HG03196 (cell line): ENCODE results near the gene TSGA10IP.

Source experiments
- ATAC-seq: cut with Tn5 transposase; IDR thresholded peaks from one replicate; pipeline ENCODE4 v1.9.1; 2021; ENCODE audit not compliant: unreplicated experiment

Gene TSGA10IP

GRCh38 chr11:65917434-65918210 is 27.7 kb upstream of the TSGA10IP start:
- ATAC-seq: no peak

GRCh38 chr11:65918211-65919140 is 26.8 kb upstream of the TSGA10IP start, which contains the start of gene C11orf68:
TSS of gene C11orf68 (minus strand) at chr11:65919062. CDS start at chr11:65919031, 31 bp downstream.
- ATAC-seq: peak; percentile 50

GRCh38 chr11:65919141-65919572 is 26.1 kb upstream of the TSGA10IP start, which contains the start of gene DRAP1:
TSS of gene DRAP1 (plus strand) at chr11:65919426. CDS start at chr11:65919502, 76 bp downstream.
- ATAC-seq: peak; percentile 73

GRCh38 chr11:65919573-65920371 is 25.5 kb upstream of the TSGA10IP start:
- peak; percentile 28 for ATAC-seq

GRCh38 chr11:65920372-65920802 is 24.9 kb upstream of the TSGA10IP start:
- no peak for ATAC-seq

GRCh38 chr11:65921033-65921555 is 24.2 kb upstream of the TSGA10IP start:
- ATAC-seq: no peak

GRCh38 chr11:65921876-65922275 is 23.4 kb upstream of the TSGA10IP start:
- no peak for ATAC-seq

GRCh38 chr11:65922565-65922964 is 22.7 kb upstream of the TSGA10IP start:
- ATAC-seq: no peak

GRCh38 chr11:65925397-65925796 is 19.9 kb upstream of the TSGA10IP start:
- ATAC-seq: no peak

GRCh38 chr11:65927904-65928397 is 17.3 kb upstream of the TSGA10IP start:
- peak; percentile 56 for ATAC-seq

- ATAC-seq: no peak
These were observed 16.6 kb upstream of the TSGA10IP start for GRCh38 chr11:65928667-65929066.

- no peak for ATAC-seq
These were observed 13.3 kb upstream of the TSGA10IP start for GRCh38 chr11:65931773-65932557.

GRCh38 chr11:65932558-65932919 is 12.7 kb upstream of the TSGA10IP start:
- no peak for ATAC-seq

GRCh38 chr11:65934014-65934413 is 11.3 kb upstream of the TSGA10IP start:
- no peak for ATAC-seq

- no peak for ATAC-seq
These were observed 7.5 kb upstream of the TSGA10IP start for GRCh38 chr11:65937766-65938165.

GRCh38 chr11:65941720-65942310 is 3.5 kb upstream of the TSGA10IP start:
- no peak for ATAC-seq

GRCh38 chr11:65942531-65942930 is 2.7 kb upstream of the TSGA10IP start:
- ATAC-seq: no peak

GRCh38 chr11:65944191-65944590 is 1.1 kb upstream of the TSGA10IP start:
- ATAC-seq: no peak

GRCh38 chr11:65944767-65945166 is 513 bp upstream of the TSGA10IP start:
- no peak for ATAC-seq
